Cardiac ventricle fibroblast (primary cell): Measurements from ENCODE around the gene ADSL. TPM values are rescaled to one million over a fixed set of nuclear protein-coding genes. Genes with fewer than 3 reads are reported as not detected.

Source experiments
- total RNA-seq: library from RNA; depleted of rRNA; stranded (reverse); fragments of >200 nt; gene quantifications from 2 replicates; pipeline ENCODE4 v1.2.3, GENCODE V29; 2015

ADSL gene
- 63.2 and 70.1 TPM in 2 replicates for total RNA-seq

DNA sequence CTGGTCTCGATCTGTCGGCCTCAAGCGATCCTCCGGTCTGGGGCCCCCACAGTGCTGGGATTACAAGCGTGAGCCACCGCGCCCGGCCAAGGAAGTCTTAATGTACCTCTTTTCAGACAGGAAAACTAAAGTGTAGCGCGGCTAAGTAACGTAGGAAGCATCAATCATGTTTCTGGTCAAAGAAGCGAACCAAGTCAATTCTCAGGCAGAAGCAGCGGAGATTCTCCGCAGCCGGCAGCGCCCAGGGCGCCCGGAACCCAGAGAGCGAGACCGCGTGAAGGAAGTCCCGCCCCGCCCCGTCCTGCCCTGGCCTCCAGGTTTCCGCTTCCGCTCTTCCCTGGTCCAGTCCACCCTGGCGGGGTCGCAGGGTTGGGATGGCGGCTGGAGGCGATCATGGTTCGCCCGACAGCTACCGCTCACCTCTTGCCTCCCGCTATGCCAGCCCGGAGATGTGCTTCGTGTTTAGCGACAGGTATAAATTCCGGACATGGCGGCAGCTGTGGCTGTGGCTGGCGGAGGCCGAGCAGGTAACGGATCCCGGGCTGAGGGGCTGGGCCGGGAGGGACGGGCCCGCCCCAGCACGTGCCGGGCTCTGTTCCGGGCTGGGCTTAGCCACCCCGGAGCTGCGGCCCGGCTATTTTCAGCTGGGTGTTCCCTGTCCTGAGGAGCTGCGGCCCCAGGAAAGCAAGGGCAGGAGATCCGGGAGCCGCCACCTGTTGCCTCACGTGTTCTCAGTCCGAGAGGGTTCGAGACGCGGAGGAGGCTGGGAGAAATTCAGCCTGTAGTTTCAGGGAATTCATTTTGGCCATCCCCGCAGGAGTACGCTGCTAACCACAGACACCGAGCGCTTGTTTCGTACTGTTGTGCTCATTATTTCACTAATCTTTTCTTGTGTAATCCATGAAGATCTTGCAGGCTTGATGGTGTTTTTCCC, at the start of gene ADSL:
TSS of gene ADSL (plus strand) at position 316 of the 934 bp plus-strand sequence. CDS start at position 375, 59 bp downstream.

Other genes starting within 250 kb of the ADSL start
- 18.7 and 26.5 TPM in 2 replicates for gene TNRC6B, start 168.6 kb upstream of the ADSL start, total RNA-seq
- gene SGSM3, start 24.1 kb downstream of the ADSL start, total RNA-seq = 20.9 and 25.4 TPM in 2 replicates